ENCODE data around the gene PRDM16.

Gene PRDM16

GRCh38 chr1:3432306-3432705 lies 363.3 kb downstream of the PRDM16 start:
- DNase-seq (ENCODE audit: low spot score) = no peak

- DNase-seq (ENCODE audit: low spot score) = no peak
Measured at GRCh38 chr1:3433076-3433475, 364.1 kb downstream of the PRDM16 start.

GRCh38 chr1:3433596-3434320 lies 364.8 kb downstream of the PRDM16 start:
- DNase-seq (ENCODE audit: low spot score) = no peak

- no peak for DNase-seq (ENCODE audit: low spot score)
Measured at GRCh38 chr1:3434406-3435110, 365.6 kb downstream of the PRDM16 start.

GRCh38 chr1:3435666-3436065 lies 366.7 kb downstream of the PRDM16 start:
- no peak for DNase-seq (ENCODE audit: low spot score)

GRCh38 chr1:3436451-3436850 lies 367.4 kb downstream of the PRDM16 start:
- no peak for DNase-seq (ENCODE audit: low spot score)

GRCh38 chr1:3436901-3437300 lies 367.9 kb downstream of the PRDM16 start:
- no peak for DNase-seq (ENCODE audit: low spot score)

GRCh38 chr1:3438661-3439180 lies 369.7 kb downstream of the PRDM16 start:
- DNase-seq (ENCODE audit: low spot score) = no peak

GRCh38 chr1:3439346-3440299 lies 370.6 kb downstream of the PRDM16 start:
- no peak for DNase-seq (ENCODE audit: low spot score)

GRCh38 chr1:3440300-3440681 lies 371.3 kb downstream of the PRDM16 start:
- no peak for DNase-seq (ENCODE audit: low spot score)

- DNase-seq (ENCODE audit: low spot score) = no peak
Measured at GRCh38 chr1:3440711-3441409, 371.9 kb downstream of the PRDM16 start.

GRCh38 chr1:3441410-3441847 lies 372.4 kb downstream of the PRDM16 start:
- no peak for DNase-seq (ENCODE audit: low spot score)

GRCh38 chr1:3441880-3442279 lies 372.9 kb downstream of the PRDM16 start:
- no peak for DNase-seq (ENCODE audit: low spot score)

GRCh38 chr1:3442331-3442730 lies 373.3 kb downstream of the PRDM16 start:
- no peak for DNase-seq (ENCODE audit: low spot score)

GRCh38 chr1:3442901-3443300 lies 373.9 kb downstream of the PRDM16 start:
- DNase-seq (ENCODE audit: low spot score) = no peak

- no peak for DNase-seq (ENCODE audit: low spot score)
Measured at GRCh38 chr1:3443807-3444206, 374.8 kb downstream of the PRDM16 start.

- no peak for DNase-seq (ENCODE audit: low spot score)
Measured at GRCh38 chr1:3444298-3444697, 375.3 kb downstream of the PRDM16 start.

GRCh38 chr1:3444736-3445135 lies 375.7 kb downstream of the PRDM16 start:
- no peak for DNase-seq (ENCODE audit: low spot score)

- no peak for DNase-seq (ENCODE audit: low spot score)
Measured at GRCh38 chr1:3450202-3450863, 381.3 kb downstream of the PRDM16 start.

- DNase-seq (ENCODE audit: low spot score) = no peak
Measured at GRCh38 chr1:3450983-3451382, 382.0 kb downstream of the PRDM16 start.
